HG02571 (cell line): Measurements from ENCODE around the gene ARHGEF38.
"Not testable (repeated sequence)": the region's sequence is repeated elsewhere in the genome, so short reads cannot be mapped to it uniquely, and the experiment has no call there.

Source experiments
- ATAC-seq: cut with Tn5 transposase; IDR thresholded peaks from one replicate; pipeline ENCODE4 v1.9.1; 2021; ENCODE audit warnings: mild to moderate bottlenecking, moderate library complexity; ENCODE audit not compliant: unreplicated experiment

ARHGEF38 gene

GRCh38 chr4:105650190-105650589 is 97.8 kb downstream of the ARHGEF38 start:
- no peak for ATAC-seq

- no peak for ATAC-seq
These were observed 99.5 kb downstream of the ARHGEF38 start for GRCh38 chr4:105651884-105652283.

DNA sequence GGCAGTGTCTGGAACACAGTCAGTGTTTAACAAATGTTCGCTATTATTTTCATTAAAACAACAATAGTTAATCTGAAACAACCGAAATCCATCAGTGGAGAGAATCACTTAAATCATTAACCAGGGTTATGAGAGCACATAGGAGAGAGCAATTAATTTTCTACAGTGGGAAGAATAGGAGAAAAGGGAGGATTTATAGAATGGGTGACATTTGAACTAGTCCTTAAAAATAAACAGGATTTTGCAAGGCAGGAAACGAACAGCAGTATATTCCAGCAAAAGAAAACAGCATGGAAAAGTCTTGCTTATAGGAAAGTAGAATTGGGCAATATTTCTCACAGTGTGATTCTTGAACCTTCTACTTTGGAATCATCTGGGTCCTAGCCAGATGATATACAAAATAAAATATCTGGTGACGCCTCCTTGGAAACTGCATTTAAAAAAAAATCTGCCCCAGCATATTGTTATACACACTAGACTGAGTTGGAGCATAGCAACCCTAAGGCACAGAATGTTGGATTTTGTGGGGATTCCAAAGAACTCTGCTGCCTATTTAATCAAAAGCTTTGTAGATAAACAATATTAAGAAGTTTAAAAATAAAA is 100.0 kb downstream of the ARHGEF38 start:
- no peak for ATAC-seq

DNA sequence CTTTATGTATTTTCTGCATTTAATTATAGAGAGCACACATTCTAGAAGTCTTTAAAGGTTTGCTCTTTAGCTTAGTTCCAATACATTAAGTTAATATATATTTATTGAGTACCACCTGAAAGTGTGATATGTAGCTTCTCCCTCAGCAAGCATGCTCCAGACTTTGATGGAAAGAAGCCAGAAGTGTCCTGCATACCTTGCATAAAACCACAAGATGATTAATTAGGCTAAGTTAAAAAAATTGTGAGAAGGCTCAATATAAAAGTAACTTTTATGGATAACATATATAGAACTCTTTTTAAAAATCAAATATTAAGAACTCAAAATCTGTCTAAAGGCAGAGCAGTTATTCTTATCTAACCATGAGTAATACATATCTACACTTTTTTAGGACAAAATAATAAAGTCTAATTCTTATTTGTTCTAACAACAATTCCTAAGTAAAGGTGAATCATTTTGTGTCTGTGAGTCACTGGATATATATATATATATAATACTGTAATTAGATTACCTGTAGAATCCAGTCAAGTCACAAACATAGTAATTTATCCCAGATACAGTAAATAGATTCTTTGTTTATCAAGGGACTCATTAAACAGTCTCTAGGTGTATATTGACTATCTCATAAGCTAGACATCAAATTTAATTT is 104.8 kb downstream of the ARHGEF38 start:
- ATAC-seq, result no peak

- ATAC-seq, result no peak
These were observed 106.8 kb downstream of the ARHGEF38 start for GRCh38 chr4:105659190-105659589.

DNA sequence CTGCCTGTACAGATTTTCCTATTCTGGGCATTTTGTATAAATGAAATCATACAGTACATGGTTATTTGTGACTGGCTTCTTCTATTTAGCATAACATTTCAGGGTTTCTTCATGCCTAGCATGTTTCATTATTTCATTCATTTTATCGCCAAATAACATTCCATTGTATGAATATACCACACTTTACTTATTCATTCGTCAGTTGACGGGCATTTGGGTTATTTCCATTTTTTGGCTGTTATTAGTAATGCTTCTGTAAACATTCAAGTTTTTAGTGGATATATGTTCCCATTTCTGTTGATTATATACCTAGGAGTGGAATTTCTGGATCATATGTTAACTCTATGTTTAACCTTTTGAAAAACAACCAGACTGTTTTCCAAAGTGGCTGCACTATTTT is 108.6 kb downstream of the ARHGEF38 start:
- no peak for ATAC-seq

- ATAC-seq, result no peak
These were observed 110.7 kb downstream of the ARHGEF38 start for GRCh38 chr4:105662935-105663675.

- no peak for ATAC-seq
These were observed 114.3 kb downstream of the ARHGEF38 start for GRCh38 chr4:105666693-105667092.

DNA sequence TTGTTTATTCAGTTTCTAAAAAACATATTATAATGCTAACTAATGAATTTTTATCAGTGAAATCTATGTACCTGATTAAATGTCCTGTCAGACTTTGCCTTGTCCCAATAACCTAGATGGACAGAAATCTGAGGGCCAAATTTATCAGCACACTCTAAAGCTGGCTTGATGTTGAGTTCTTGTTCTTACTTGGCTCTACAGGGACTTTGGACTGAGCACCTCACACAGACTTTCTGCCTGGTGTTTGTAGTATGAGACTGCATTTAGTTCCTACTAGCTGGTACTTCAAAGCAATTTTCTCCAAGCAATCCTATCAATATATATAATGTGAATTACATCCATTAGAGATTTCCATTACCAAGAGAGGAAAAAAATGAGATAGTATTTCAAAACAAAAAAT is 118.3 kb downstream of the ARHGEF38 start:
- no peak for ATAC-seq

- no peak for ATAC-seq
These were observed 118.9 kb downstream of the ARHGEF38 start for GRCh38 chr4:105671301-105671700.

GRCh38 chr4:105674011-105674410 is 121.6 kb downstream of the ARHGEF38 start:
- no peak for ATAC-seq

- no peak for ATAC-seq
These were observed 125.3 kb downstream of the ARHGEF38 start for GRCh38 chr4:105677709-105678108.

DNA sequence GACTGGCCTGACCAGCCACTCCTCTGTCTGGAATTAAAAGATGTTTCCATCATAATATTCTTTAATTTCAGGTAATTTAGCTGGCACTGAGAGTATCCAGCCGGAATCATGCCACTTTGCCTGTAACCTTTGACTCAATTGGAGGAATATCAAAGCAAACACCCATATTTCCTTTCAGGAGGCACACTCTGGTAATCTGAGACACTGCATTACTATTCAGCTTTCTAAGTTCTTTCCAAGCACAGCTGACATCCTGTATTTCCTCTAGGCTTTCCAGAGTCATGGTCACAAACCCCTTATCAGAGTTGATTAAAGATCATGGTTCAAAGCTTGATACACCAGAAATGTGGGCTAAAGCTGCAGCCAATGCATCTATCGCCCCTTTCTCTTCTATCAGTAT is 126.8 kb downstream of the ARHGEF38 start:
- no peak for ATAC-seq

DNA sequence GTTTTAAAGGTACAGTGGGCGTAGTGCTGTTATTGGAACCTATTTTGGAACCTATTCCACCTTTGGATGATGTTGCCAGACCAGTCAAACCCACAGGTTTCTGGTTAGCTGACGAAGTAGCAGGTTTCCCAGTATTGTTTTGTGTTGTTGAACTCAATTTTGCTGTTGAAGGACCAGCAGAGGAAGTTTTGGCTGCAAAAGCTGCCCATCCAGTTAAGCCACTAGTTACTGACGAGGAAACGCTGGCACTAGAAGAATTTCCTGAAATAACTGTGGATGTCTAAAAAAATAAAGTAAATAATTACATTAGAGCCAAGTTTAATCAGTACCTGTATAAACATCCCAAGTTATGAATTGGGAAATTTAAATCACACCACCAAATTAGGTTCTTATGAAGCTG is 130.6 kb downstream of the ARHGEF38 start:
- no peak for ATAC-seq

DNA sequence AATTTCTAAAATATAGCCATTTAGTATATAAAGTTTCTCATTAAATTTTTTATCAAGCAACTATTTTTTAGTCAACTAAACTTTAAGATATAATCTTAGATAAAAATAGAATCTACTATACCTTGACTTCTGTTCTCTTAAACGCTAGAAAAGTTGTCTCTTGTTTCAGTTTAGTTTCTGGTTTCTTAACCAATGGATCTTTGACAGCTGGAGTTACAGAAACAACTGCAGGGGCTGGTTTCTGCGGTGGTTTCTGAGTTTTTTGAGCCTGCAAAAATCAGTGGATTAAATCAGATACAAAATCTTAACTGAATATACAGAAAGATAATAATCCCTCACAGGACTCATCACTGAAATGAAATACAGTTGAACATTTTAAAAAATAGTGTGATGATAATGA is 134.2 kb downstream of the ARHGEF38 start:
- no peak for ATAC-seq

DNA sequence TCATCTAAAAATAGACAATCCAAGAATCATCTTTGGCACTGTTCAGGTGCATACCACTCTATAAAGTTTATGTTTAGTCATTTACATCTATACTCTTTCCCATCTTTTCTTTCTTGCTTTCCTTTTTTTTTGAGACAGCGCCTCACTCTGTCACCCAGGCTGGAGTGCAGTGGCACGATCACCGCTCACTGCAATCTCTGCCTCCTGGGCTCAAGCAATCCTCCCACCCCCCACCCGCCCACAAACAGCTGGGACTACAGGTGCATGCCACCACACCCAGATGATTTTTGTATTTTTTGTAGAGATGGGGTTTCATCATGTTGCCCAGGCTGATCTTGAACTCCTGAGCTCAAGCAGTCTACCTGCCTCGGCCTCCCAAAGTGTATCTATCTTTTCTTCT is 142.4 kb downstream of the ARHGEF38 start:
- not testable (repeated sequence) for ATAC-seq

DNA sequence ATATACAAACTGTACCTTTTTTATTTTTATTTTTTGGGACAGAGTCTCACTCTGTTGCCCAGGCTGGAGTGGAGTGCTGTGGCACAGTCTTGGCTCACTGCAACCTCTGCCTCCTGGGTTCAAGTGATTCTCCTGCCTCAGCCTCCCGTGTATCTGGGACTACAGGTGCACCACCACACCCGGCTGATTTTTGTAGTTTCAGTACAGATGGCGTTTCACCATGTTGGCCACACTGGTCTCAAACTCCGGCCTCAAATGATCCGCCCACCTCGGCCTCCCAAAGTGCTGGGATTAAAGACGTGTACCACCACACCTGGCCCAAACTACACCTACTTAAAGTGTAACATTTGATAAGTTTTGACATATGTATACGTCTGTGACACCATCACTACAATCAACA is 143.4 kb downstream of the ARHGEF38 start:
- not testable (repeated sequence) for ATAC-seq

DNA sequence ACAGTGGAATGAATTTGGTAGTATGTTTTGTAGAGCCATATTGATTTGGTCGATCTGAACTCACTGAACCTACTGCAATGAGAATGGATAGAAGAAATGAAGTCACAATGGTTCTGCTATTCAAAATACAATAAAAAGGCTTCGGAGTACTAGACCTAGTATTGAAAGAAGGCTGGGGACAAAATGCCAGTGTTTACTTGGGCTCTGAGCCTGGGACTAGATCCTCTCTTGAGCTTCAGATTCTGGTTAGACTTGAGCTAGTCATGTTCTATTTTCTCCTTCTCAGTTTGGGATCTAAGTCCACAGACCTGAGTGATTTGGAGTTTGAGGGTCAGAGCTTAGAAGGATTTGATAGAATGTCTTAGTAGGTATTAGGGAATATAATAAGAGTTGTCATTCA is 146.2 kb downstream of the ARHGEF38 start:
- no peak for ATAC-seq

DNA sequence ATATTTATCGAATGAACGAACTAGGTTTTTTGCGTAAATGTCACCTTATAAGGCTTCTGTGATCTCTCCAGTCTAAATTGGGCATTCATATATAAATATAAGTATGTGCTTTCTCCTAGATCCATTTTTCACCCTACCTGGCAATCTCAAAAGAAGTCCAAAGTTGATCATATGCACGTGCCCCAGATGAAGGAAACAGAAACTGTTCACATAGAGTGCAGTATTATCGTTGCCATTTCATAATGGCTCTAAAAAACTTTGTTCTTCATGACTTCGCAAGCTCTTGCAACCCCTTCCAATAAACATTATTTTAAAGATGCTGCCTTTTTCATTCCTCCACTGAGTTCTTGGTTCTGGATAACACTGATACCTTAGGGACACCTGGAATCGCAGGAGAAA is 155.4 kb downstream of the ARHGEF38 start:
- no peak for ATAC-seq

GRCh38 chr4:105708181-105709080 is 156.0 kb downstream of the ARHGEF38 start, which contains the start of the genes GSTCD and INTS12:
Gene GSTCD (plus strand): TSS chr4:105708784. CDS start chr4:105717614, 8,830 bp downstream.
Gene INTS12 (minus strand): TSS chr4:105708689. CDS start chr4:105700005, 8,684 bp downstream.
- ATAC-seq, result peak; percentile 83

DNA sequence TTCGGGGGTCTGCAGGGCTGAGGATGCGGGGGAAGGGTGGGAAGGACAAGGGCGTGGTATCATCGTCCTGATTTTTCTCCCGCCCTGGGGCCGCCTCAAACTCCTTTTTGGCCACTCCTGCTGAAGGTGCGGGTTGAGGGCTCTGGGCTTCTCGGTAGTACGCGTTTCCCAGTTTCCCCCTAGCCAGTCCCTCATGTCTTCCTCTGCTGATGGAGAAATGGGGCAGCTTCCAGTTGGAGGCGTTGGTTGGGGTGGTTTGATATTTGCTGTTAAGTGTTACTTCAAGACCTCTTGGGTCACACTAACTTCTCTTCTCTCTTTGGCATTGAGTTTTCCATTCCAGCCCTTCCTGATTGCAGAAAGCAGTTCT is 156.6 kb downstream of the ARHGEF38 start:
- ATAC-seq, result peak; percentile 31
